Measurements from ENCODE around the gene ACCSL.

ACCSL gene

GRCh38 chr11:44065841-44066731, 18.3 kb downstream of the ACCSL start, which contains the start of gene ACCS:
TSS of gene ACCS (plus strand) at chr11:44066270. CDS start at chr11:44067628, 1,358 bp downstream.
- DNase-seq (ENCODE audit: low read depth): peak; percentile 94
- H3K4me3 ChIP-seq (ENCODE audit: control insufficient read depth, low read depth, low read length): peak within 1 kb of the TSS; percentile 79
- peak; percentile 57 for TF ChIP-seq CTCF (conservative IDR thresholded peaks at IDR 0.05; ENCODE audit: control insufficient read depth, insufficient read depth, low read depth, low read length)

GRCh38 chr11:44066732-44067141, 19.0 kb downstream of the ACCSL start:
- no peak for TF ChIP-seq CTCF (conservative IDR thresholded peaks at IDR 0.05; ENCODE audit: control insufficient read depth, insufficient read depth, low read depth, low read length)
- H3K4me3 ChIP-seq (ENCODE audit: control insufficient read depth, low read depth, low read length): peak overlapping the region; percentile 79

GRCh38 chr11:44067266-44067665, 19.5 kb downstream of the ACCSL start:
- TF ChIP-seq CTCF (conservative IDR thresholded peaks at IDR 0.05; ENCODE audit: control insufficient read depth, insufficient read depth, low read depth, low read length): no peak
- no peak for DNase-seq (ENCODE audit: low read depth)
- H3K4me3 ChIP-seq (ENCODE audit: control insufficient read depth, low read depth, low read length): peak overlapping the region; percentile 79

More at GRCh38 chr11:44066732-44067141, 19.0 kb downstream of the ACCSL start:
- DNase-seq (ENCODE audit: low read depth): peak; percentile 93

- DNase-seq (ENCODE audit: low read depth): no peak
- no peak overlapping the region for H3K4me3 ChIP-seq (ENCODE audit: control insufficient read depth, low read depth, low read length)
- no peak for TF ChIP-seq CTCF (conservative IDR thresholded peaks at IDR 0.05; ENCODE audit: control insufficient read depth, insufficient read depth, low read depth, low read length)
Measured at GRCh38 chr11:44068180-44068579, 20.4 kb downstream of the ACCSL start.

- no peak overlapping the region for H3K4me3 ChIP-seq (ENCODE audit: control insufficient read depth, low read depth, low read length)
- no peak for DNase-seq (ENCODE audit: low read depth)
- no peak for TF ChIP-seq CTCF (conservative IDR thresholded peaks at IDR 0.05; ENCODE audit: control insufficient read depth, insufficient read depth, low read depth, low read length)
Measured at GRCh38 chr11:44071157-44071556, 23.4 kb downstream of the ACCSL start.

- H3K4me3 ChIP-seq (ENCODE audit: control insufficient read depth, low read depth, low read length): no peak overlapping the region
- TF ChIP-seq CTCF (conservative IDR thresholded peaks at IDR 0.05; ENCODE audit: control insufficient read depth, insufficient read depth, low read depth, low read length): no peak
- DNase-seq (ENCODE audit: low read depth): no peak
Measured at GRCh38 chr11:44072757-44073658, 25.2 kb downstream of the ACCSL start.

Data from fibroblast of mammary gland (primary cell).